ENCODE data around the gene UEVLD.

UEVLD gene

DNA sequence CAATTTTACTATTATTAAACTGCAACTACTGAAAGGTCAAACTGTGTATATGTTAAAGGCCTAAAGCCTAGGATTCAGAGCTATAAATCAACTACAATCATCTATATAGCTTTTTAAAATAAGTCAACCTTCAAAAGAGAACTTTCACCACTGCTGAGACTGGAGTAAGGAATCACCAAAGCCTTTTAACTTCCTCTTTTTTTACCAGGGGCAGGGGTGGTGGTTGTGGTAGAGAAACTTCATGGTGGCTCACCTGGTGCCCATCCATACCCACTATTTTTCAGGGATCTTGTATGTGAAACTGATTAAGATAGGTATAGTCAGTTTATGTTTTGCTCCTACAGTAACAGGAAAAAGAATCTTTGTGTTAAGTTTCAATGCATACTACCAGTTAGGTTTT is 93.3 kb downstream of the UEVLD start:
- DNase-seq: no peak

DNA sequence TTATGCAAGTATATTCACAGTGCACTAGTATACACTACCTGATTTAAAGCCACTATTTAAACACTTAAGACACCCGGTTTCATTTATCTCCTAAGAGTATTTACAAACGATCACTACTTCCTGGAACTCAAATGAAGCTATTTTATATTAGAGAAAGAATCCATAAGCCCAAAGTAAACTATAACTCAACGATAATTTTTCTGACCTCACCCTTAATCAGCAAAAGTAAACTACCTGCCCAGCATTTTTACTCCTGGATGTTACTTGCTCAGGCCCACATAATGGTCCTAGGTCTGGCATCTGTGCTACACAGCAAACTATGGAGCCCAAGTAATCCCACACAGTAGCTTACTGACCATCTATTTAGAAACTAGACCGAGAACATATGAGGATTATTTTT is 95.2 kb downstream of the UEVLD start:
- no peak for DNase-seq

DNA sequence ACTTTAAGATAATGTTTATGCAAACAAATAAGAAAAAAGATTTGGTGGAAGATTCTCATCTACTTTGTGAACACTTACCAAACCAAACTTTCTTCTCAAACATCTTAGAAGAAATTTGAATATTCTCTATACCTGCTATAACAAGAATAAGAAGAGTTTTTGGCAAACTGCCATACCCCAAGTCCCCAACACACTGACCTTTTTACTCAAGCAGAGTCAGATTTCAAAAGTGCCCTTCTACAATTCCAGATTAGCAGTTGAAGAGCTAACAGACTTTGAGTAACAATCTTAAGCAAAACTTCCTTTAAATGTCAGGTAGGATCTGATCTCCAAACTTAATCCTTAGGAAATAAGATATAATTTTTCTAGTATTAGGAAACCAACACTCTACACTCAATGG is 95.6 kb downstream of the UEVLD start:
- DNase-seq: no peak

DNA sequence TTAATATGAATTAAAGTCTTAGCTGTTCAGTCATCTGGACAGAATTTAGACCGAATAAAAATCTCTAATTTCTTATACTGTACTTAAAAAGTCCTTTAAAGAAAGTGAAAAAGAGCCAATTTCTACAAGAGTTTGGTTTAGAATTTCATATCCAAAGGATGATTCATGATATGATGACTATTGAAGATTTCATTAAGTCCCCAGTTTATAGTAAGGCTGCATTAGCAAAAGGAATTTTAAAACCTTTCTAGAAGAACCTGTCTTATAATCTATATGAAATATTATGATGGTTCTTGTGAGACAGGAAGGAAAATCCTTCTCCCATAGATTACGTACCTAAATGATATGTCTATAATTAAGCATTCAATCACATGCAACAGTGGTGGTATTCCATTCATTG is 96.6 kb downstream of the UEVLD start:
- no peak for DNase-seq

DNA sequence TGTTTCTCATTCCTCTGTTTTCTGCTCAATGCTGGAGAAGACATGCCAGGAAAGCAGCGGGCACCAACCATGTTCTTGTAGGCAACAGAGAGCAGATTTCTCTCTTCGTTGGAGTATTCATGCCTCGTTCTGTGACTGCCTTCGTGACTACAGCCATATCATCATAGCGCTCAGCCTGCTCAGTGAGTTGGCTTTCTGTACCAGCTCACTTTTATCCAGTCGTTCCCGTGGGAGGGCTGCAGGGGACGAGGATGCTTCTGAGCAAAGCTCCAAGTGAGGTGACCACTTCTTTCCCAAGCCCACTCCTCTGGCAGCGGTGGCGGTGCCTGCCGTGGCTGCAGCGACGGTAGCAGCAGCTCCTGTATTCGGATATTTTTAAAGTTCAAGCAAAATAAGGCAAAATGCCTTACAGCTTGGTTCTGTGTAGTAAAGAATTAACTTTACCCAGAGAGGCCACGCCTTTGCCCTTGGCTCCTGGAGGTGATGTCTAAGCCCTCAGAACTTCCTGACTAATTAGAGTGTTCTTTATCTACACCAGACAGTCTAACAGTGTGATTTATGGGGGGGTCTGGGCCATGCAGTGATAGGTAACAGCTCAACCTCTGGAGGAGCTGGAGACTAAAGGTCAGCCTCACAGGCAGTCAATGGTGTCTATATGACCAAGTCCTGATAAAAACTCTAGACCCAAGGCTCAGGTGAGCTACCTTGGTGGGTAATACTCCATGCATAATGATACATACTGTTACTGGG is 97.6 kb downstream of the UEVLD start:
- no peak for DNase-seq

DNA sequence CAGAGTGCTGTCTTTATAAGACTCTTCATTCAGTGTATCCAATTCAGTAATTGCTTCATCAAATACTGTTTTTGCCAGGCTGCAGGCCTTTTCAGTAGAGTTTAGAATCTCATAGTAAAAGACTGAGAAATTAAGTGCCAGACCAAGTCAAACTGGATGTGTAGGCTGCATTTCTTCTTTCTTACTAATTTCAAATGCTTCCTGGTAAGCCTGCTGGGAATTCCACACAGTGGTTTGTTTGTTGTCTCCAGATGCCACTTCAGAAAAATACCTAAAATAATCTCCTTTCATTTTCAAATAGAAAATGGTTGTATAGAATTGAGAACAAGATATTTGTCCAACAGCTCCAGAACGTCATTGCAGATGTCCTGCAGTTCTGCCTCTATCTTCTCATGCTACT is 98.2 kb downstream of the UEVLD start:
- no peak for DNase-seq

DNA sequence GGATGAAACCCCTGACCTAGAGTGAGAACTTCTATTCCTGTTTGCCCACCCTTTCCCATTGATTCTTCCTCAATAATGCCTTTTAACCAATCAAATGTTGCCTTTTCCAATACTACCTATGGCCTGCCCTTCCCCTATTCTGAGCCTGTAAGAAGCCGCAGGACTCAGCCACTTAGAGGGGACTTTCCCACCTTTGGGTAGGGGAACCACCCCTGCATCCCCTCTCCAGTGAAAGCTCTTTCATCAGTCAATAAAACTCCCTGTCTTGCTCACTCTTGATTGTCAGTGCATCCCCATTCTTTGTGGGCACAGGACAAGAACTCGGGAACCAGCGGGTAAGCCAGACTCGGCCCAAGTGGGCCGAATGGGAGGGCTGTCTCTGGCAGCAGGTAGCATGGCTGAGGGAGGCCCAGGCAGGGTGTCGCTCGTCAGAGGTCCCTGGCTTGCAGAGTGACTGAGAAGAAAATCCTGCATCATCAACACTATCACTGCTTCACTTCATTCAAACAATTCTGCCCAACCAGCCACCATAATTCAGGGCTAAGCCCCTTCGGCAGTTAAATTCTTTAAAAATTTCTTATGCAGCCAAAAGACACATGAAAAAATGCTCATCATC is 102.5 kb downstream of the UEVLD start:
- no peak for DNase-seq
